HL-60/S4 treated with phorbol 12-myristate 13-acetate at 8.2 ng/mL for 4 days and 3 days (cell line): Measurements from ENCODE around the gene TRIM17.

Experiments used
- in situ Hi-C: fragments of 300-500 bp; cut with MboI; formaldehyde crosslinking; loops from 2 replicates; pipeline ENCODE4 v1.15.0; 2022; ENCODE audit warnings: low sequenced_read_pairs

TRIM17 gene

GRCh38 chr1:228416217-228416933 is at the start of gene TRIM17:
Gene TRIM17, minus strand, starts transcription at chr1:228416861. Its CDS starts 1,789 bp downstream, at chr1:228415072.
- in situ Hi-C loops, result no loop called here

- in situ Hi-C loops, result no loop called here
These were observed 49.0 kb upstream of the TRIM17 start for GRCh38 chr1:228465571-228466146.

GRCh38 chr1:228465141-228465540 is 48.5 kb upstream of the TRIM17 start:
- in situ Hi-C loops, result no loop called here

GRCh38 chr1:228464487-228464983 is 47.9 kb upstream of the TRIM17 start:
- in situ Hi-C loops, result no loop called here

GRCh38 chr1:228463559-228464455 is 47.1 kb upstream of the TRIM17 start:
- in situ Hi-C loops, result no loop called here

GRCh38 chr1:228463009-228463558 is 46.4 kb upstream of the TRIM17 start:
- in situ Hi-C loops, result no loop called here

- in situ Hi-C loops, result no loop called here
These were observed 45.9 kb upstream of the TRIM17 start for GRCh38 chr1:228462560-228462959.

- in situ Hi-C loops, result no loop called here
These were observed 44.2 kb upstream of the TRIM17 start for GRCh38 chr1:228460821-228461220.

GRCh38 chr1:228459091-228459993 is 42.7 kb upstream of the TRIM17 start:
- in situ Hi-C loops, result no loop called here

GRCh38 chr1:228457396-228458176 is 40.9 kb upstream of the TRIM17 start:
- in situ Hi-C loops, result no loop called here

GRCh38 chr1:228457017-228457395 is 40.3 kb upstream of the TRIM17 start:
- in situ Hi-C loops, result no loop called here

GRCh38 chr1:228456252-228457016 is 39.8 kb upstream of the TRIM17 start:
- in situ Hi-C loops, result no loop called here

GRCh38 chr1:228455715-228456114 is 39.1 kb upstream of the TRIM17 start:
- in situ Hi-C loops, result no loop called here

GRCh38 chr1:228454238-228454637 is 37.6 kb upstream of the TRIM17 start:
- in situ Hi-C loops, result no loop called here

- in situ Hi-C loops, result no loop called here
These were observed 37.0 kb upstream of the TRIM17 start for GRCh38 chr1:228453614-228454013.

- in situ Hi-C loops, result no loop called here
These were observed 36.4 kb upstream of the TRIM17 start for GRCh38 chr1:228453022-228453560.

- in situ Hi-C loops, result no loop called here
These were observed 35.7 kb upstream of the TRIM17 start for GRCh38 chr1:228452194-228453021.

- in situ Hi-C loops, result no loop called here
These were observed 33.5 kb upstream of the TRIM17 start for GRCh38 chr1:228450200-228450599.
